Activated CD4-positive, alpha-beta T cell treated with anti-CD3 and anti-CD28 coated beads, Interleukin-2, amount 10 ng/mL, durations not matched to agents 7 days and 5 days (primary cell): ENCODE measurements around the gene POLR1H. TPM values are rescaled to one million over a fixed set of nuclear protein-coding genes. Genes with fewer than 3 reads are reported as not detected.
A peak's percentile ranks its signal among the peaks of the same experiment; 100 is the strongest.

ENCODE experiments used
- CTCF ChIA-PET: fragments of 350-600 bp; sonication (Branson Sonifier 250); formaldehyde crosslinking; loops from one replicate; lab custom pipeline; 2021; ENCODE audit warnings: antibody characterized with exemption; lab: Charles Lee
- POLR2A ChIA-PET: fragments of 350-600 bp; sonication (Branson Sonifier 250); formaldehyde crosslinking; loops from one replicate; lab custom pipeline; 2021; ENCODE audit warnings: antibody characterized with exemption; lab: Charles Lee
- DNase-seq: peaks from one replicate; pipeline ENCODE4 v3.0.0-alpha.2; 2020
- H3K27ac Mint-ChIP-seq: one replicate; pipeline ENCODE4 v1.8.0; 2021; ENCODE audit warnings: mild to moderate bottlenecking, moderate library complexity, mixed read lengths
- H3K27me3 Mint-ChIP-seq: one replicate; pipeline ENCODE4 v1.8.0; 2021; ENCODE audit warnings: mixed read lengths
- H3K36me3 Mint-ChIP-seq: one replicate; pipeline ENCODE4 v1.8.0; 2021; ENCODE audit warnings: low read depth, mixed read lengths
- H3K4me1 Mint-ChIP-seq: one replicate; pipeline ENCODE4 v1.8.0; 2021; ENCODE audit warnings: mixed read lengths
- H3K4me3 Mint-ChIP-seq: one replicate; pipeline ENCODE4 v1.8.0; 2021; ENCODE audit warnings: mild to moderate bottlenecking, moderate library complexity, mixed read lengths
- H3K9me3 Mint-ChIP-seq: one replicate; pipeline ENCODE4 v1.8.0; 2021; ENCODE audit warnings: mixed read lengths
- total RNA-seq, 2 experiments: library from RNA; stranded (reverse); gene quantifications; one replicate each; pipeline ENCODE4 v1.2.3, GENCODE V29; 2021

POLR1H gene
- total RNA-seq, 2 experiments from 2014 or later, result 52.9 to 59.1 TPM

GRCh38 chr6:30066082-30066481 lies 5.0 kb downstream of the POLR1H start:
- CTCF ChIA-PET, result interaction anchor here (1.3 to 1.9 kb wide), 5 partner anchors 10 to 81 kb away, joined by 3 to 6 read pairs (median 5); partner anchors contain the start of gene RNF39
- peak overlapping the region; percentile 93 for H3K4me3 Mint-ChIP-seq
- no peaks in the 10 kb centered on the region for H3K9me3 Mint-ChIP-seq
- H3K27ac Mint-ChIP-seq, result peak overlapping the region; percentile 96
- H3K27me3 Mint-ChIP-seq, result peaks cover 5% of the 10 kb centered on the region
- H3K36me3 Mint-ChIP-seq, result peaks cover 65% of the 10 kb centered on the region
- peaks cover 55% of the 10 kb centered on the region for H3K4me1 Mint-ChIP-seq
- POLR2A ChIA-PET, result interaction anchor here (0.5 to 0.6 kb wide), 2 partner anchors 621 to 1187 kb away, joined by 3 read pairs; no protein-coding TSS in a partner anchor
- DNase-seq, result no peak

GRCh38 chr6:30066577-30067459 lies 5.8 kb downstream of the POLR1H start, which contains the start of gene PPP1R11:
Gene PPP1R11, plus strand, starts transcription at chr6:30067198. Its CDS starts 213 bp downstream, at chr6:30067411.
- peaks cover 62% of the 10 kb centered on the region for H3K36me3 Mint-ChIP-seq
- peak within 1 kb of the TSS; percentile 93 for H3K4me3 Mint-ChIP-seq
- H3K9me3 Mint-ChIP-seq, result no peaks in the 10 kb centered on the region
- peaks cover 56% of the 10 kb centered on the region for H3K4me1 Mint-ChIP-seq
- H3K27ac Mint-ChIP-seq, result peak within 1 kb of the TSS; percentile 96
- POLR2A ChIA-PET, result interaction anchor here (0.5 to 0.6 kb wide), 2 partner anchors 621 to 1188 kb away, joined by 3 read pairs; no protein-coding TSS in a partner anchor
- peak; percentile 99 for DNase-seq
- H3K27me3 Mint-ChIP-seq, result peaks cover 8% of the 10 kb centered on the region
- CTCF ChIA-PET, result interaction anchor here (0.6 to 1.9 kb wide), 7 partner anchors 9 to 82 kb away, joined by 3 to 6 read pairs (median 4); partner anchors contain the start of gene RNF39

GRCh38 chr6:30067460-30068139 lies 6.5 kb downstream of the POLR1H start:
- no peaks in the 10 kb centered on the region for H3K9me3 Mint-ChIP-seq
- peaks cover 62% of the 10 kb centered on the region for H3K36me3 Mint-ChIP-seq
- peak overlapping the region; percentile 96 for H3K27ac Mint-ChIP-seq
- DNase-seq, result no peak
- ChIA-PET CTCF (interaction anchor here (1.0 kb wide), 1 partner anchor 63 kb away, joined by 3 read pairs; no protein-coding TSS in a partner anchor), POLR2A (no interaction called here)
- peak overlapping the region; percentile 93 for H3K4me3 Mint-ChIP-seq
- peaks cover 52% of the 10 kb centered on the region for H3K4me1 Mint-ChIP-seq
- H3K27me3 Mint-ChIP-seq, result peaks cover 16% of the 10 kb centered on the region

GRCh38 chr6:30071081-30071818 lies 10.2 kb downstream of the POLR1H start:
- CTCF ChIA-PET, result interaction anchor here (1.2 to 1.5 kb wide), 2 partner anchors 10 to 32 kb away, joined by 4 to 5 read pairs; partner anchors contain the start of gene POLR1H
- Mint-ChIP-seq H3K27ac (no peak overlapping the region), H3K27me3 (peaks cover 49% of the 10 kb centered on the region), H3K4me3 (no peak overlapping the region), H3K9me3 (no peaks in the 10 kb centered on the region), H3K36me3 (peaks cover 42% of the 10 kb centered on the region), H3K4me1 (peaks cover 49% of the 10 kb centered on the region)
- POLR2A ChIA-PET, result interaction anchor here (0.7 kb wide), 1 partner anchor 9 kb away, joined by 3 read pairs; no protein-coding TSS in a partner anchor
- no peak for DNase-seq

GRCh38 chr6:30071858-30072257 lies 10.8 kb downstream of the POLR1H start:
- peaks cover 42% of the 10 kb centered on the region for H3K36me3 Mint-ChIP-seq

GRCh38 chr6:30073489-30074235 lies 12.6 kb downstream of the POLR1H start:
- H3K4me3 Mint-ChIP-seq, result no peak overlapping the region
- POLR2A ChIA-PET, result no interaction called here

More at GRCh38 chr6:30071858-30072257, 10.8 kb downstream of the POLR1H start:
- Mint-ChIP-seq H3K4me3 (no peak overlapping the region), H3K27ac (no peak overlapping the region), H3K4me1 (peaks cover 54% of the 10 kb centered on the region), H3K27me3 (peaks cover 55% of the 10 kb centered on the region), H3K9me3 (no peaks in the 10 kb centered on the region)
- ChIA-PET POLR2A (no interaction called here), CTCF (no interaction called here)
- DNase-seq, result no peak

GRCh38 chr6:30074331-30075093 lies 13.4 kb downstream of the POLR1H start:
- CTCF ChIA-PET, result interaction anchor here (0.9 to 1.7 kb wide), 2 partner anchors 20 to 29 kb away, joined by 3 to 5 read pairs; no protein-coding TSS in a partner anchor
- Mint-ChIP-seq H3K27me3 (peaks cover 76% of the 10 kb centered on the region), H3K4me3 (peak overlapping the region; percentile 18), H3K4me1 (peaks cover 53% of the 10 kb centered on the region), H3K9me3 (no peaks in the 10 kb centered on the region), H3K27ac (no peak overlapping the region), H3K36me3 (peaks cover 25% of the 10 kb centered on the region)
- POLR2A ChIA-PET, result no interaction called here
- no peak for DNase-seq

More at GRCh38 chr6:30073489-30074235, 12.6 kb downstream of the POLR1H start:
- no peak for DNase-seq
- H3K27ac Mint-ChIP-seq, result no peak overlapping the region
- peaks cover 28% of the 10 kb centered on the region for H3K36me3 Mint-ChIP-seq
- peaks cover 55% of the 10 kb centered on the region for H3K4me1 Mint-ChIP-seq
- CTCF ChIA-PET, result interaction anchor here (1.7 kb wide), 1 partner anchor 21 kb away, joined by 5 read pairs; no protein-coding TSS in a partner anchor
- H3K27me3 Mint-ChIP-seq, result peaks cover 67% of the 10 kb centered on the region
- no peaks in the 10 kb centered on the region for H3K9me3 Mint-ChIP-seq

- ChIA-PET POLR2A (no interaction called here), CTCF (interaction anchor here (0.5 to 1.7 kb wide), 4 partner anchors 9 to 1324 kb away, joined by 3 to 5 read pairs (median 4); partner anchors contain the start of gene PPP1R11)
- Mint-ChIP-seq H3K27ac (peak within 1 kb of the TSS; percentile 15), H3K4me1 (peaks cover 50% of the 10 kb centered on the region), H3K27me3 (peaks cover 80% of the 10 kb centered on the region), H3K4me3 (peak within 1 kb of the TSS; percentile 18), H3K36me3 (peaks cover 18% of the 10 kb centered on the region), H3K9me3 (no peaks in the 10 kb centered on the region)
- DNase-seq, result no peak
Measured at GRCh38 chr6:30075094-30075789, 14.2 kb downstream of the POLR1H start, which contains the start of gene RNF39. Gene RNF39, minus strand, starts transcription at chr6:30075769. Its CDS starts 184 bp downstream, at chr6:30075585.

GRCh38 chr6:30075790-30076732 lies 15.0 kb downstream of the POLR1H start:
- Mint-ChIP-seq H3K36me3 (peaks cover 11% of the 10 kb centered on the region), H3K27me3 (peaks cover 77% of the 10 kb centered on the region), H3K4me3 (no peak overlapping the region), H3K4me1 (peaks cover 43% of the 10 kb centered on the region), H3K27ac (peak overlapping the region; percentile 15), H3K9me3 (no peaks in the 10 kb centered on the region)
- ChIA-PET CTCF (interaction anchor here (0.5 to 2.8 kb wide), 5 partner anchors 10 to 1324 kb away, joined by 3 to 8 read pairs (median 4); partner anchors contain the start of gene PPP1R11), POLR2A (no interaction called here)
- DNase-seq, result no peak
